Neuronal stem cell (in vitro differentiated cells): ENCODE data around the gene PSRC1.

ENCODE experiments used
- DNase-seq: peaks from one replicate; pipeline ENCODE4 v3.0.0-alpha.2; 2013; ENCODE audit warnings: low spot score
- H2AFZ ChIP-seq: one replicate; pipeline ENCODE4 v1.6.1; 2013; ENCODE audit warnings: mild to moderate bottlenecking, low read length, inconsistent platforms
- H2AK5ac ChIP-seq: 2 replicates; pipeline ENCODE4 v1.6.1; 2013; ENCODE audit warnings: low read depth, mild to moderate bottlenecking, inconsistent platforms, low read length, moderate library complexity, mixed read lengths
- H2BK120ac ChIP-seq: 2 replicates; pipeline ENCODE4 v1.6.1; 2013; ENCODE audit warnings: low read depth, mild to moderate bottlenecking, inconsistent platforms, low read length, moderate library complexity, mixed read lengths
- H2BK12ac ChIP-seq: one replicate; pipeline ENCODE4 v1.6.1; 2013; ENCODE audit warnings: low read length, inconsistent platforms
- H2BK15ac ChIP-seq: 2 replicates; pipeline ENCODE4 v1.6.1; 2013; ENCODE audit warnings: mild to moderate bottlenecking, low read length, inconsistent platforms, mixed read lengths
- H2BK5ac ChIP-seq: one replicate; pipeline ENCODE4 v1.6.1; 2013; ENCODE audit warnings: inconsistent platforms, mild to moderate bottlenecking, low read length, moderate library complexity
- H3K14ac ChIP-seq: one replicate; pipeline ENCODE4 v1.6.1; 2013; ENCODE audit warnings: low read length, inconsistent platforms
- H3K18ac ChIP-seq: 2 replicates; pipeline ENCODE4 v1.6.1; 2013; ENCODE audit warnings: low read length, inconsistent platforms
- H3K23ac ChIP-seq: 2 replicates; pipeline ENCODE4 v1.6.1; 2013; ENCODE audit warnings: low read depth, mild to moderate bottlenecking, mixed read lengths, low read length, inconsistent platforms; ENCODE audit not compliant: poor library complexity
- H3K27ac ChIP-seq: replicated peaks from 3 replicates; pipeline ENCODE4 v1.5.1; 2013; ENCODE audit warnings: low read length, inconsistent platforms
- H3K27me3 ChIP-seq, 3 experiments: 2 replicates each; pipeline ENCODE4 v1.6.1; 2013; ENCODE audit warnings: low read length in 3 of 3, mild to moderate bottlenecking in 2 of 3, inconsistent platforms in 1 of 3, low read depth in 1 of 3, mixed read lengths in 1 of 3, moderate library complexity in 1 of 3; ENCODE audit not compliant: control insufficient read depth in 3 of 3, insufficient read depth in 3 of 3
- H3K36me3 ChIP-seq, 2 donors: replicated peaks in 1 of 2; 2 replicates each; pipeline ENCODE4 v1.6.1; 2013; ENCODE audit warnings: low read length in 2 of 2; ENCODE audit not compliant: control insufficient read depth in 2 of 2, insufficient read depth in 2 of 2
- H3K4ac ChIP-seq: 2 replicates; pipeline ENCODE4 v1.6.1; 2013; ENCODE audit warnings: inconsistent platforms, mild to moderate bottlenecking, low read length, moderate library complexity
- H3K4me1 ChIP-seq, 2 donors: 1 replicate in 1 of 2; 2 replicates in 1 of 2; pipeline ENCODE4 v1.6.1; 2013; ENCODE audit warnings: low read length in 2 of 2, low read depth in 1 of 2; ENCODE audit not compliant: control insufficient read depth in 2 of 2, insufficient read depth in 1 of 2
- H3K4me2 ChIP-seq: one replicate; pipeline ENCODE4 v1.6.1; 2013; ENCODE audit warnings: mild to moderate bottlenecking, low read length, inconsistent platforms; ENCODE audit not compliant: insufficient read depth, poor library complexity, severe bottlenecking
- H3K4me3 ChIP-seq, 2 donors: 2 replicates each; pipeline ENCODE4 v1.5.1; 2013; ENCODE audit warnings: low read length in 2 of 2, mild to moderate bottlenecking in 2 of 2, inconsistent platforms in 1 of 2, moderate library complexity in 1 of 2
- H3K79me1 ChIP-seq: one replicate; pipeline ENCODE4 v1.6.1; 2013; ENCODE audit warnings: low read depth, mild to moderate bottlenecking, inconsistent platforms, low read length, moderate library complexity
- H3K9ac ChIP-seq: one replicate; pipeline ENCODE4 v1.6.1; 2013; ENCODE audit warnings: mild to moderate bottlenecking, low read depth, low read length, inconsistent platforms; ENCODE audit not compliant: poor library complexity
- H3K9me3 ChIP-seq, 2 donors: replicated peaks in 1 of 2; 2 replicates each; pipeline versions ENCODE3 to v1.6.1; 2013; ENCODE audit warnings: low read length in 2 of 2, mild to moderate bottlenecking in 2 of 2, inconsistent platforms in 1 of 2, low read depth in 1 of 2, mixed read lengths in 1 of 2, moderate library complexity in 1 of 2; ENCODE audit not compliant: control insufficient read depth in 2 of 2, insufficient read depth in 1 of 2
- H4K8ac ChIP-seq: one replicate; pipeline ENCODE4 v1.6.1; 2013; ENCODE audit warnings: low read depth, mild to moderate bottlenecking, inconsistent platforms, low read length, moderate library complexity
- H4K91ac ChIP-seq: one replicate; pipeline ENCODE4 v1.6.1; 2013; ENCODE audit warnings: low read length, low read depth, mild to moderate bottlenecking, inconsistent platforms; ENCODE audit not compliant: poor library complexity
- WGBS, 2 donors: extraction: QIAGEN DNeasy Blood & Tissue Kit; methylation state at CpG; one replicate each; pipeline ENCODE4 v1.1.7; 2013; ENCODE audit warnings: missing lambda C conversion rate in 2 of 2, mixed read lengths in 1 of 2; ENCODE audit not compliant: insufficient read length in 2 of 2, insufficient replicate concordance in 1 of 2; ENCODE audit errors: extremely low coverage in 2 of 2; 5-methylcytosine and 5-hydroxymethylcytosine counted together

PSRC1 gene

GRCh38 chr1:109252167-109252892 is 30.6 kb downstream of the PSRC1 start:
- Histone ChIP-seq H4K91ac (no peak overlapping the region), H3K9ac (no peak overlapping the region), H3K4me3 (no peak overlapping the region), H2AK5ac (peak overlapping the region; percentile 33), H2BK5ac (no peak overlapping the region), H3K79me1 (peaks cover 35% of the 10 kb centered on the region), H2BK120ac (no peak overlapping the region), H3K4me1 (peaks cover 50 to 51% of the 10 kb centered on the region in 2 donors), H2BK12ac (no peak overlapping the region), H3K23ac (peak overlapping the region; percentile 59), H3K27ac (no peak overlapping the region), H3K9me3 (peaks cover 24 to 30% of the 10 kb centered on the region in 2 donors), H3K36me3 (peaks cover 25 to 58% of the 10 kb centered on the region in 2 donors), H3K4ac (no peak overlapping the region), H3K14ac (no peak overlapping the region), H3K4me2 (no peak overlapping the region), H3K18ac (peak overlapping the region; percentile 6), H2AFZ (no peak overlapping the region), H4K8ac (no peak overlapping the region), H2BK15ac (peak overlapping the region; percentile 50), H3K27me3 (no peaks in the 10 kb centered on the region)
- no peak for DNase-seq
- no CpG with 5 or more reads among the region's 31 CpGs for WGBS, 2 donors

GRCh38 chr1:109251277-109252166 is 31.4 kb downstream of the PSRC1 start:
- H2AK5ac ChIP-seq: peak overlapping the region; percentile 93
- peaks cover 25 to 51% of the 10 kb centered on the region in 2 donors for H3K36me3 ChIP-seq
- no peak overlapping the region for H3K4ac ChIP-seq
- no peak overlapping the region for H3K4me2 ChIP-seq
- no peaks in the 10 kb centered on the region for H3K27me3 ChIP-seq
- H3K4me3 ChIP-seq: no peak overlapping the region
- H2BK12ac ChIP-seq: no peak overlapping the region
- H2BK120ac ChIP-seq: no peak overlapping the region
- no peak overlapping the region for H2AFZ ChIP-seq
- DNase-seq: no peak
- no peak overlapping the region for H3K9ac ChIP-seq
- peak overlapping the region; percentile 35 for H2BK15ac ChIP-seq
- peaks cover 35% of the 10 kb centered on the region for H3K79me1 ChIP-seq
- H3K27ac ChIP-seq: no peak overlapping the region
- H4K91ac ChIP-seq: no peak overlapping the region
- H3K14ac ChIP-seq: no peak overlapping the region
- no peak overlapping the region for H3K18ac ChIP-seq
- WGBS, 2 donors: no CpG with 5 or more reads among the region's 32 CpGs
- peaks cover 49 to 50% of the 10 kb centered on the region in 2 donors for H3K4me1 ChIP-seq
- H2BK5ac ChIP-seq: no peak overlapping the region
- H4K8ac ChIP-seq: no peak overlapping the region
- H3K9me3 ChIP-seq: peaks cover 24 to 30% of the 10 kb centered on the region in 2 donors
- peak overlapping the region; percentile 17 for H3K23ac ChIP-seq

GRCh38 chr1:109250454-109251276 is 32.3 kb downstream of the PSRC1 start:
- H3K4me2 ChIP-seq: peak overlapping the region; percentile 89
- H3K4me1 ChIP-seq: peaks cover 43% of the 10 kb centered on the region in 2 donors
- whole genome bisulfite sequencing, 2 donors: no CpG with 5 or more reads among the region's 33 CpGs
- H3K27ac ChIP-seq: no peak overlapping the region
- H2BK15ac ChIP-seq: peak overlapping the region; percentile 70
- H3K14ac ChIP-seq: peak overlapping the region; percentile 59
- peaks cover 25 to 42% of the 10 kb centered on the region in 2 donors for H3K36me3 ChIP-seq
- H2BK12ac ChIP-seq: peak overlapping the region; percentile 80
- H3K79me1 ChIP-seq: peaks cover 34% of the 10 kb centered on the region
- H3K4me3 ChIP-seq: peak overlapping the region; percentile 62 to 90
- H2BK5ac ChIP-seq: peak overlapping the region; percentile 57
- H3K4ac ChIP-seq: peak overlapping the region; percentile 31
- no peak overlapping the region for H2AFZ ChIP-seq
- H3K23ac ChIP-seq: peak overlapping the region; percentile 38
- no peak overlapping the region for H4K91ac ChIP-seq
- no peak overlapping the region for H2BK120ac ChIP-seq
- H3K27me3 ChIP-seq: no peaks in the 10 kb centered on the region
- peak overlapping the region; percentile 87 for H3K9ac ChIP-seq
- H2AK5ac ChIP-seq: peak overlapping the region; percentile 93
- no peak for DNase-seq
- peak overlapping the region; percentile 93 for H3K18ac ChIP-seq
- H4K8ac ChIP-seq: no peak overlapping the region
- peaks cover 24 to 30% of the 10 kb centered on the region in 2 donors for H3K9me3 ChIP-seq
